T-helper 1 cell treated with Interleukin-12 subunit alpha and Interleukin-12 subunit beta and Interleukin-4 antibody, amounts not matched to agents 30 ng/mL and 1 ng/mL, for 36 hours (primary cell): ENCODE data around the gene AHCY. TPM values are rescaled to one million over a fixed set of nuclear protein-coding genes. Genes with fewer than 3 reads are reported as not detected.
"Not testable (repeated sequence)": the region's sequence is repeated elsewhere in the genome, so short reads cannot be mapped to it uniquely, and the experiment has no call there.

Source experiments
- intact Hi-C: fragments of 100-400 bp; cut with micrococcal nuclease; formaldehyde crosslinking; loops from one replicate; pipeline ENCODE4 v1.15.1; 2024
- total RNA-seq: library from RNA; stranded (reverse); gene quantifications from 2 replicates; pipeline ENCODE4 v1.2.3, GENCODE V29; 2022

Gene AHCY
- total RNA-seq: 61.3 and 61.6 TPM in 2 replicates

GRCh38 chr20:34302723-34303533 lies at the start of gene AHCY:
Gene AHCY, minus strand, starts transcription at chr20:34303355. Its CDS starts 85 bp downstream, at chr20:34303270.
- intact Hi-C loops: loop anchor here (1.0 to 10.0 kb wide), 15 partner anchors 9 to 1239 kb away; partner anchors contain the start of genes ACSS2, CDK5RAP1, CHMP4B and DYNLRB1

- intact Hi-C loops: no loop called here
These were observed 46.9 kb upstream of the AHCY start for GRCh38 chr20:34350095-34350494.

- intact Hi-C loops: no loop called here
These were observed 44.4 kb upstream of the AHCY start for GRCh38 chr20:34347571-34347970.

DNA sequence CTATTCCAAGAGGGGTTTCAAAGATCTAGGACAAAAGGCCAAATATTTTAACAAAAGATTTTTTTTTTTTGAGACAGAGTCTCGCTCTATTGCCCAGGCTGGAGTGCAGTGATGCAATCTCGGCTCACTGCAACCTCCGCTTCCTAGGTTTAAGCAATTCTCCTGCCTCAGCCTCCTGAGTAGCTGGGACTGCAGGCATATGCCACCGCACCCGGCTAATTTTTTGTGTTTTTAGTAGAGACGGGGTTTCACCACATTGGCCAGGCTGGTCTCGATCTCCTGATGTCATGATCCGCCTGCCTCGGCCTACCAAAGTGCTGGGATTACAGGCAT lies 43.3 kb upstream of the AHCY start:
- intact Hi-C loops: not testable (repeated sequence)

DNA sequence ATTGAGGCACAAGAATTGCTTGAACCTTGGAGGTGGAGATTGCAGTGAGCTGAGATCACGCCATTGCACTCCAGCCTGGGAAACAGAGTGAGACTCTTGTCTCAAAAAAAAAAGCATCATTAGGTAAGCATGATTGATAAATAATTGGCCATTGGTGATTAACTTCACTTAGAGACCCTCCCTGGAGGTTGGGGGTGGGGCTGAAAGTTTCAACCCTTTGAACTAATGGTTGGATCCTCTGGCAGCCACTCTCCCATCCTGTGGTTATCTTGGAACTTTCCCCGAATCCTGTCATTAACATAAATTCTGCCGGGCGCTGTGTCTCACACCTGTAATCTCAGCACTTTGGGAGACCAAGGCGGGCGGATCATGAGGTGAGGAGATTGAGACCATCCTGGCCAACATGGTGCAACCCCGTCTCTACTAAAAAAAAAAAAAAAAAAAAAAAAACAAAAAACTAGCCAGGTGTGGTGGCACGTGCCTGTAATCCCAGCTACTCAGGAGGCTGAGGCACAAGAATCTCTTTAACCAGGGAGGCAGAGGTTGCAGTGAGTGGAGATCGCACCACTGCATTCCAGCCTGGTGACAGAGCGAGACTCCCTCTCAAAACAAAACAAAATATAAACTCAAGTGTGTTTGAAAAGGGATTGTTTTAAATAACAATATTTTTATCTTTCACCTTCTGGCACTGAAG lies 42.8 kb upstream of the AHCY start:
- intact Hi-C loops: not testable (repeated sequence)

DNA sequence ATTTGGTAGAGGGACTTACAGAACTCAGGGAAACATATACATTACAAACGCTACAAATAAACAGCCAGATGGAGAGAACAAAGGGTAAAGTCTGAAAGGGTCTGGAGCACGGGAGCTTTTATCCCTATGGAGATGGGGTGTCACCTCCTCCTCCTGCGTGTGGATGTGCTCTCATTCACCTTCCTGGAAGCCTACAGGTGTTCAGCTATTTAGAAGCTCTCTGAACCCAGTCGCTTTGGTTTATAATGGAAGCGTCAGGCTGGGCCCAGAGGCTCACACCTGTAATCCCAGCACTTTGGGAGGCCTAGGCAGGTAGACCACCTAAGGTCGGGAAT lies 42.2 kb upstream of the AHCY start:
- intact Hi-C loops: no loop called here

- intact Hi-C loops: no loop called here
These were observed 41.1 kb upstream of the AHCY start for GRCh38 chr20:34344238-34344637.

DNA sequence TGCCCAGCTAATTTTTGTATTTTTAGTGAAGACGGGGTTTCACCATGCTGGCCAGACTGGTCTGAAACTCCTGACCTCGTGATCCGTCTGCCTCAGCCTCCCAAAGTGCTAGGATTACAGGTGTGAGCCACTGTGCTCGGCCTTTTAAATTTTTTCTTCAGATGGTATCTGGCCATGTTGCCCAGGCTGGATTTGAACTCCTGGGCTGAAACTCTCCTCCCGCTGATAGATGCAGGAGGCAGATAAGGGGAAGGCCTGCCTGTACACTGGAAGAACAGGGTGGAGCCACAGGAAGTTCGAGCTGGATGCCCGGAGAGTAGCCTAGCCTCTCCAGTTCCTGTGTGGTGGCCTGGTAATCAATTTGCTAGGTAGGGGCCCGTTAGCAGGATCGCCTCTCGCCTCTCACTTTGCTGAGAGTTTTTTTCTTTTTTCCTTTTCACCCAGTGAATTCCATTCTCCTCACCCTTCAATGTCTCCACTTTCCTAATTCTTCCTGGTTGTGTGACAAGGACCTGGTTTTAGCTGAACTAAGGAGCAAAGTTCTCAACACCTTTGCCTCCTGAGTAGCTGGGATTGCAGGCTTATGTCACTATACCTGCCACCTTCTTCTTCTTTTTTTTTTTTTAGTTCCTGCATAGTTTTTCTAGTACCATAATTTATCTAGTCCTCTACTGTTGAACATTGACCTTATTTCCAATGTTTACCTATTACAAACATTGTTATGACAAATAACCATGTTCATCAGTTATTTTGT lies 40.5 kb upstream of the AHCY start:
- intact Hi-C loops: no loop called here

GRCh38 chr20:34341199-34341598 lies 38.0 kb upstream of the AHCY start:
- intact Hi-C loops: not testable (repeated sequence)

DNA sequence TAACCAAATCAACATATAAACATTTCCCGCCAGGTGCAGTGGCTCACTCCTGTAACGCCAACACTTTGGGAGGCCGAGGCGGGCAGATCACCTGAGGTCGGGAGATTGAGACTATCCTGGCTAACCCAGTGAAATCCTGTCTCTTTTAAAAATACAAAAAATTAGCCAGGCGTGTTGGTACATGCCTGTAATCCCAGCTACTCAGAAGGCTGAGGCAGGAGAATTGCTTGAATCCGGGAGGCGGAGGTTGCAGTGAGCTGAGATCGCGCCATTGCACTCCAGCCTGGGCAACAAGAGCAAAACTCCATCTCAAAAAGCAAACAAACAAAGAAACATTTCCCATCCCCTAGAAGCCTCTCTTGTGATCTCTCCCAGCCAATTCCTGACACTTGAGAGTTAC lies 37.6 kb upstream of the AHCY start:
- intact Hi-C loops: not testable (repeated sequence)

- intact Hi-C loops: no loop called here
These were observed 35.0 kb upstream of the AHCY start for GRCh38 chr20:34337982-34338726.

DNA sequence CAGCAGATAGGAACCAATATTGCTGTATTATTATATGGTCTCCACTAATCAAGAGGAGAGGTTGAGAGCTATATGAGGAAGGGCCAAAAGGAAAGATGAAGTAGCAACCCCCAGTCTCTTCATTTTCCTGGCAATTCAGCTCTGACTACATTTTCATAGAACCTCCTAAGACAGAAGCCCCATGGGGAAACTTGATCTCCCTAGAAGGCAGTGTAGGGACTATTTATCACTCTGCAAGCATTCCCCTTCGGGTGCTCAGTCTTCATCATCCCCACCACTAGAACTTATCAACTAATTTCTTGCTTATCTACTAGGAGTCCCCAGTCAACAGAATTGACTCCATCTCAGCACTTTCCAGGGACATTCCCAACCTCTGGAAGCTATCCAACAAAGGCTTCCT lies 34.4 kb upstream of the AHCY start:
- intact Hi-C loops: no loop called here

GRCh38 chr20:34334654-34335407 lies 31.7 kb upstream of the AHCY start:
- intact Hi-C loops: no loop called here

DNA sequence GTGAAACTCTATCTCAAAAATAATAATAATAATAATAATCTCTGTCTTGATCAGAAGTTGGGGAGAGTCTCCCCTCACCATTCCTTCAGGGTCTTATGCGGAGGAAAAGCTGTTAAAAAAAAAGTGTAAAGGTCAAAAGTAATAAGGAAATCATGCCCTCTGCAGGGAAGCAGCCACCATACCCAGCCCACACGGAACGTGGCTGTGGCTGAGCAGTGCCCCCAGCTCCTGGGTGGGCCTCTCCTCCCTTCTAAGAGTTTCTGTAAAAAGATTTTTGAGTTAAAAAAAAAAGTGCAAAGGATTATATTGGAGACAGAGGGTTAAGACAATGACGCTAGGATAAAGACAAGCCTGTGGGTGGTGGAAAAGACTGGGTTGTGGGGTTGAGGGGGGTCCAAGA lies 30.6 kb upstream of the AHCY start:
- intact Hi-C loops: no loop called here

- intact Hi-C loops: no loop called here
These were observed 29.2 kb upstream of the AHCY start for GRCh38 chr20:34332262-34332920.

GRCh38 chr20:34331838-34332237 lies 28.7 kb upstream of the AHCY start:
- intact Hi-C loops: no loop called here

DNA sequence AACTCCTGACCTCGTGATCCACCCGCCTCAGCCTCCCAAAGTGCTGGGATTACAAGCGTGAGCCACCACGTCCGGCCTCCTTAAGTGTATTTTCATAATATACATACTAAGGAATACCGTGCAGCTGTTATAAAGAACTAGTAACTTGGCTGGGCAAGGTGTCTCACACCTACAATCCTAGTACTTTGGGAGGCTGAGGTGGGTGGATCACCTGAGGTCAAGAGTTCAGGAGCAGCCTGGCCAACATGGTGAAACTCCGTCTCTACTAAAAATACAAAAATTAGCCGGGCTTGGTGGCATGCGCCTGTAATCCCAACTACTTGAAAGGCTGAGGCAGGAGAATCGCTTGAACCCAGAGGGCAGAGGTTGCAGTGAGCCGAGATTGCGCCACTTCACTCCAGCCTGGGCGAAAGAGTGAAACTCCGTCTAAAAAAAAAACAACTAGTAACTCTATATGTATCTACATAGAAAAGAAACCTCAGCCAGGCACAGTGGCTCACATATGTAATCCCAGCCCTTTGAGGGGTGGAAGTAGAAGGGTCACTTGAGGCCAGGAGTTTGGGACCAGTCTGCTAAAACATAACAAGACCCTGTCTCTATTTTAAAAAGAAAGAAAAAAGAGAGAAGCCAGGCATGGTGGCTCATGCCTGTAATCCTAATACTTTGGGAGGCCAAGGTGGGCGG lies 27.8 kb upstream of the AHCY start:
- intact Hi-C loops: not testable (repeated sequence)

DNA sequence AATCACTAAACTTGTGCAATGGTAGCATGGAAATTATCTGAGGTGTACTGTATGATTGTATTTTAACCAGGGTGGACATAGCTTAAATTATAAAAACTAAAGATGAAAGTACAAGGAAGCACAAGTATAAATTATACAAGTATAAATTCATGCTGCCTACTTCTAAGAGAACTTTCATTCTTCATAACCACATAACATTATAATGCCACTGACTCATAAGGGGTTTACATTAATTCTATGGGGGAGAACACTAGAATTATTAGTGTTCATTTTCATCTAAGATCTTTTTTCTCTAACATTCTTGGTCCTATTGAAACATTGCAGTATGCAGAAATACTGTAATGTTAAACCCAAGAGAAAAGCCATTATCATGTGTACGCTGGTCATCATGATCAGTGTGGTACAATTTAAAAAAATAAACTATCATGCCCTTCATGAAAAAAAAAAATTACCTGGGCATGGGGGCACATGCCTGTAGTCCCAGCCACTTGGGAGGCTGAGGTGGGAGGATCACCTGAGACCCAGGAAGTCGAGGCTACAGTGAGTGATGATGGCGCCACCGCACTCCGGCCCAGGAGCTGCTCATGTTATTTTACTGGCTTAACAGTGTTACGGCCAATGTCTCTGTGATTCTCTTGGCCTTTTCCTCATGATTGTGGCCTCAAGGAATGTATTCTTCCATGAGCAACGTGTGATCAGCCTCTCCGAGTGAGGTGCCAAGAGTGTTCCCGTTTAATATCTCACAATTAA lies 25.9 kb upstream of the AHCY start:
- intact Hi-C loops: no loop called here

DNA sequence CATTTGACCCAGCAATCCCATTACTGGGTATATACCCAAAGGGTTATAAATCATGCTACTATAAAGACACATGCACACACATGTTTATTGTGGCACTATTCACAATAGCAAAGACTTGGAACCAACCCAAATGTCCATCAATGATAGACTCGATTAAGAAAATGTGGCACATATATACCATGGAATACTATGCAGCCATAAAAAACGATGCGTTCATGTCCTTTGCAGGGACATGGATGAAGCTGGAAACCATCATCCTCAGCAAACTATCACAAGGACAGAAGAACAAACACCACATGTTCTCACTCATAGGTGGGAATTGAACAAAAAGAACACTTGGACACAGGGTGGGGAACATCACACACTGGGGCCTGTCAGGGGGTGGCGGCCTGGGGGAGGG lies 25.1 kb upstream of the AHCY start:
- intact Hi-C loops: not testable (repeated sequence)
